Psoas muscle (tissue), 8 donors: Measurements from ENCODE around the gene APPL2. TPM values are rescaled to one million over a fixed set of nuclear protein-coding genes. Genes with fewer than 3 reads are reported as not detected.

Source experiments
- ATAC-seq, 4 donors: fragments of 200-7000 bp; cut with Tn5 transposase; one replicate each; pipeline ENCODE4 v1.9.1; 2020; ENCODE audit warnings: moderate library complexity in 3 of 4, mild to moderate bottlenecking in 2 of 4
- DNase-seq, 2 donors: peaks; one replicate each; pipeline ENCODE4 v3.0.0-alpha.2; 2020
- H3K27ac ChIP-seq: fragments of 200-600 bp; one replicate; pipeline ENCODE4 v1.8.0; 2022
- H3K27me3 ChIP-seq, 3 donors: fragments of 200-600 bp in 1 of 3; one replicate each; pipeline versions ENCODE4 v1.6.1 to v1.8.0; 2013 to 2022; ENCODE audit warnings: low read length in 2 of 3, mild to moderate bottlenecking in 2 of 3, moderate library complexity in 1 of 3; ENCODE audit not compliant: insufficient read depth in 3 of 3
- H3K36me3 ChIP-seq, 2 donors: fragments of 200-600 bp in 1 of 2; one replicate each; pipeline versions ENCODE4 v1.6.1 to v1.8.0; 2013 to 2022; ENCODE audit warnings: low read depth in 1 of 2, mild to moderate bottlenecking in 1 of 2, moderate library complexity in 1 of 2; ENCODE audit not compliant: insufficient read depth in 1 of 2
- H3K4me1 ChIP-seq: fragments of 200-600 bp; one replicate; pipeline ENCODE4 v1.8.0; 2022
- H3K4me3 ChIP-seq: fragments of 200-600 bp; one replicate; pipeline ENCODE4 v1.8.0; 2022; ENCODE audit warnings: mild to moderate bottlenecking
- H3K9me3 ChIP-seq: fragments of 200-600 bp; one replicate; pipeline ENCODE4 v1.8.0; 2022
- WGBS, 3 donors: extraction: QIAGEN DNeasy Blood & Tissue Kit; methylation state at CpG; one replicate each; pipeline versions ENCODE4 v1.1.6 to v1.1.7; 2013; 5-methylcytosine and 5-hydroxymethylcytosine counted together
- intact Hi-C, 2 donors: fragments of 100-400 bp; cut with DNase I; formaldehyde crosslinking; loops; one replicate each; pipeline versions ENCODE4 v1.11.0 to v1.14.2; 2022
- polyA plus RNA-seq, 3 donors: library from polyadenylated mRNA; stranded (reverse); fragments of 200-250 nt; gene quantifications; one replicate each; pipeline ENCODE4 v1.2.3, GENCODE V29; 2013
- total RNA-seq, 4 donors: library from RNA; stranded (reverse); fragmentation: NEBNext Ultra II Directional in 2 of 4; extraction: Animal tissue kit (Norgen Biotek cat#: 25700) in 2 of 4; gene quantifications; one replicate each; pipeline versions ENCODE4 v1.2.1 to v1.2.4, GENCODE V29; 2021 to 2023
- TF ChIP-seq, protein P1 (sequence below): fragments of 200-600 bp; IDR thresholded peaks from one replicate; pipeline ENCODE4 v1.8.0; 2022; ENCODE audit warnings: antibody characterized with exemption
- donor health status: healthy with polysubstance abuse.
- donor health status: DM: no; HTN: no; CAD: no; lungs with moderate emphysema.
- donor health status: Bipolar disorder and iron deficiency.
- donor health status: healthy.
- donor health status: DM: yes; HTN: yes; CAD: no.
- donor health status: DM: no; HTN: no; CAD: no.
- donor health status: DM: no; HTN: no; CAD: no.
- donor health status: DM: yes; HTN: yes; CAD: no.

APPL2 gene
- total and polyA plus RNA-seq, 7 donors, result 7.3 to 14.8 (median 10.4) TPM

DNA sequence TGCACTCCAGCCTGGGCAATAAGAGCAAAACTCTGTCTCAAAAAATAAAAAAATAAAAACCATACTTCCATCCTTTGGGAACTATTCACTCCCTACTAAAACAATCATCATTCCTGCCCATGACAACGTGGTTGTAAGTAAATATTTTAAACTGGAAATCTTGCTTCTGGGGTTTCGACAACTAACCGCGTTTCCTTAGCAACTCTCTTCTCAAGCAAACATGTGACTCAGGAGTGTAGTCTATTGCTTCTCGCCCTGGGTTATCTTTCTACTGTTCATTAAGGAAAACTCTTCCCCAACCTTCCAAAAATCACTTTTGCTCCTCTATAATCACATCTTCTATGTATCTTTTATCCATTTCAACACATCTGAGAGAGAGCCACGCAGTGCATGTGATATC, 21.8 kb downstream of the APPL2 start:
- 93 to 95% (median 95%) methylated on average over 6 of the region's 6 CpGs for WGBS, 3 donors
- no peaks in the 10 kb centered on the region for H3K9me3 ChIP-seq

DNA sequence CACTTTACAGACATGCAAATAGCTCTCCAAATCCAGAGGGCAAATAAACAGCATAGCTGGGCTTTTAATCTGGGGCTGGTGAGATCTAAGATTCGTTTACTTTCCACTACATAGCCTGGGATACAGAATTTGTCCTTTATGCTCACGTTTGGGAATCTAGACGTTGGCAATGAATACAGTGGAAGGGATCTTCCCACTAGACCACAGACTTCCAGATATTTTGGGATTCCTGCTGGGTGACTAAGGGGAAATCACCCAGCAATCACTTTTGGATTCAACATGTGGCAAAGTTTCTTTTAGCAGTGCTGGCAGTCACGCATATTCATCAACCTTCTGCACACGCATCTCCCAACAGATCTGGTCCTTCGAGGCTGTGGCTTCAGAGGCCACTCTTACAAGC, 23.5 kb downstream of the APPL2 start:
- TF ChIP-seq, protein P1, sequence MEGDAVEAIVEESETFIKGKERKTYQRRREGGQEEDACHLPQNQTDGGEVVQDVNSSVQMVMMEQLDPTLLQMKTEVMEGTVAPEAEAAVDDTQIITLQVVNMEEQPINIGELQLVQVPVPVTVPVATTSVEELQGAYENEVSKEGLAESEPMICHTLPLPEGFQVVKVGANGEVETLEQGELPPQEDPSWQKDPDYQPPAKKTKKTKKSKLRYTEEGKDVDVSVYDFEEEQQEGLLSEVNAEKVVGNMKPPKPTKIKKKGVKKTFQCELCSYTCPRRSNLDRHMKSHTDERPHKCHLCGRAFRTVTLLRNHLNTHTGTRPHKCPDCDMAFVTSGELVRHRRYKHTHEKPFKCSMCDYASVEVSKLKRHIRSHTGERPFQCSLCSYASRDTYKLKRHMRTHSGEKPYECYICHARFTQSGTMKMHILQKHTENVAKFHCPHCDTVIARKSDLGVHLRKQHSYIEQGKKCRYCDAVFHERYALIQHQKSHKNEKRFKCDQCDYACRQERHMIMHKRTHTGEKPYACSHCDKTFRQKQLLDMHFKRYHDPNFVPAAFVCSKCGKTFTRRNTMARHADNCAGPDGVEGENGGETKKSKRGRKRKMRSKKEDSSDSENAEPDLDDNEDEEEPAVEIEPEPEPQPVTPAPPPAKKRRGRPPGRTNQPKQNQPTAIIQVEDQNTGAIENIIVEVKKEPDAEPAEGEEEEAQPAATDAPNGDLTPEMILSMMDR, result no peak
- no peaks in the 10 kb centered on the region for H3K4me1 ChIP-seq
- no peak overlapping the region for H3K27ac ChIP-seq
- intact Hi-C loops, result no loop called here
- no peaks in the 10 kb centered on the region for H3K9me3 ChIP-seq
- no peak for ATAC-seq
- no peak overlapping the region for H3K4me3 ChIP-seq
- H3K27me3 ChIP-seq, result no peaks in the 10 kb centered on the region
- H3K36me3 ChIP-seq, result peaks cover 4 to 92% of the 10 kb centered on the region in 2 donors
- DNase-seq, result no peak
- WGBS, 3 donors, result 64 to 81% (median 69%) methylated on average over 6 of the region's 6 CpGs

More for the DNA sequence above, 21.8 kb downstream of the APPL2 start:
- DNase-seq (no peak), ATAC-seq (no peak)
- TF ChIP-seq, protein P1, result no peak
- intact Hi-C loops, result no loop called here
- H3K27ac ChIP-seq, result no peak overlapping the region
- peaks cover 0 to 80% of the 10 kb centered on the region in 2 donors for H3K36me3 ChIP-seq
- no peak overlapping the region for H3K4me3 ChIP-seq
- H3K27me3 ChIP-seq, result no peaks in the 10 kb centered on the region
- H3K4me1 ChIP-seq, result peaks cover 7% of the 10 kb centered on the region

DNA sequence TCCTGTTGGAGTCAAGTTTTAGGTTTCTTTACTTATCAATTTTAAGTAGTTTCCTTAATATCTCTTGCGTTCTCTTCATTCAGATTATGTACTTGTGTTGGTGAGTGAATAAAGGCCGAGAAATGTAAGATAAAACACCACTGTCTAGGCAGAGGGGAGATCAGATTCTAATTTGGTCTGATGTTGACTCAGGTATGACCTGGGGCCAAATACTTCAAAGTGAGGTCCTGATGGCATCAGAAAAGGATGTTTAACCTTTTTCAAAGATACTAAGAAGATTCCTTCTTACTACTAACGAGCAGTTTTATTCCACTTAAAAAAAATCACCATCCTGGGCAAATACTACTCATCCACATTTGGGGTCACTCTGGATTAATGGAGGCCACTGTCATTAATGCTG, 26.9 kb downstream of the APPL2 start:
- DNase-seq (no peak), ATAC-seq (no peak)
- H3K27me3 ChIP-seq, result no peaks in the 10 kb centered on the region
- no peak overlapping the region for H3K4me3 ChIP-seq
- no peak overlapping the region for H3K27ac ChIP-seq
- no peaks in the 10 kb centered on the region for H3K4me1 ChIP-seq
- no peaks in the 10 kb centered on the region for H3K9me3 ChIP-seq
- peaks cover 11 to 95% of the 10 kb centered on the region in 2 donors for H3K36me3 ChIP-seq
- TF ChIP-seq, protein P1, result no peak
- WGBS, 3 donors, result 90 to 96% (median 94%) methylated on average over 3 of the region's 3 CpGs
- intact Hi-C loops, result no loop called here

DNA sequence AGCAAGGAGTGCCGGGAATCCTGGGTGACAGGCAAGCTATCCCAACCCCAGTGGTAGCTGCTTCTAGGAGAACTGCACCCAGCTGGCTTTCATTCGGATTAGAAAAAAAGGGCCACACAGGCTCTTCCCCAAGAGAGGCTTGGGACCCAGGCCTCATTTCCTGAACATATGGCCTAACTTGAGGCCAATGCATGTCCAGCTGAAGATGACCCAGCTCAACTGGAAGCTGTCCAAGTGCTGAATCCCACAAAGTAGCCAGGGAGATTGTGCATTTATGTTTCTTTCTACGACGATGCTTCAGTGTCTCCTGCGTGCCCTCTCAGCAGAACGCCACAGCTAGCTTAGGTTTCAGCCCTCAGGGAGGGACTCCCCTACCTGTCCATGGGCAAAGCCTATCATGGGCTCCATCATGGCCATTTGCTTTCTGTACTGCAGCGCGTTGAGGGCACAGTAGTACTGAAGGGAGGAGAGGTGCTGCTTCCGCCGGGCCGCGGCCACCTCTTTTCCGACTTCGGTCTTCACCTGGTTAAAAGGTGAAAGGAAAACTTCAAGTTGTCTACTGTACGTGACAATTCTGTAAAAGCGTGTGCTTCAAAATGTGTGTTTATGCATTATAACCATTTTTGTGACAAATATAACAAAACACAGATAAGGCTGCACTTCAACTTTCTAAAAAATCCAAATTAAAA, 29.1 kb downstream of the APPL2 start:
- H3K9me3 ChIP-seq, result no peaks in the 10 kb centered on the region
- DNase-seq, result no peak
- no peak for ATAC-seq
- H3K36me3 ChIP-seq, result peaks cover 14 to 98% of the 10 kb centered on the region in 2 donors
- TF ChIP-seq, protein P1, result no peak
- WGBS, 3 donors, result 91 to 93% (median 92%) methylated on average over 16 of the region's 16 CpGs
- no peaks in the 10 kb centered on the region for H3K27me3 ChIP-seq
- intact Hi-C loops, result no loop called here
- no peaks in the 10 kb centered on the region for H3K4me1 ChIP-seq
- H3K4me3 ChIP-seq, result no peak overlapping the region
- no peak overlapping the region for H3K27ac ChIP-seq
